Activated CD4-positive, alpha-beta T cell treated with anti-CD3 and anti-CD28 coated beads, Interleukin-10, Interleukin-2, amounts not matched to agents 100 ng/mL and 50 ng/mL, durations not matched to agents 16 hours and 8 hours (primary cell): ENCODE results near the gene SYNE4.

Experiments used
- DNase-seq: peaks from one replicate; pipeline ENCODE4 v3.0.0-alpha.2; 2020

Gene SYNE4

GRCh38 chr19:36025541-36025940 lies 16.9 kb upstream of the SYNE4 start:
- no peak for DNase-seq

GRCh38 chr19:36023432-36023831 lies 14.8 kb upstream of the SYNE4 start:
- no peak for DNase-seq

- DNase-seq = no peak
Observed at GRCh38 chr19:36019061-36019670, 10.6 kb upstream of the SYNE4 start.

- DNase-seq = peak; percentile 100
Observed at GRCh38 chr19:36014012-36014924, 5.7 kb upstream of the SYNE4 start, which contains the start of gene ALKBH6. TSS of gene ALKBH6 (minus strand) at chr19:36014213. CDS start at chr19:36013397, 816 bp downstream.

- DNase-seq = no peak
Observed at GRCh38 chr19:36013280-36014011, 4.8 kb upstream of the SYNE4 start.

- DNase-seq = no peak
Observed at GRCh38 chr19:36010402-36010801, 1.8 kb upstream of the SYNE4 start.

GRCh38 chr19:36009633-36010379 lies 1.2 kb upstream of the SYNE4 start:
- no peak for DNase-seq

- peak; percentile 77 for DNase-seq
Observed at GRCh38 chr19:36009220-36009619, 607 bp upstream of the SYNE4 start.

GRCh38 chr19:36006955-36007354 lies 1.7 kb downstream of the SYNE4 start:
- DNase-seq = no peak

GRCh38 chr19:36003284-36003683 lies 5.3 kb downstream of the SYNE4 start:
- DNase-seq = no peak

GRCh38 chr19:36001605-36002004 lies 7.0 kb downstream of the SYNE4 start:
- no peak for DNase-seq

- DNase-seq = no peak
Observed at GRCh38 chr19:35996777-35997176, 11.8 kb downstream of the SYNE4 start.

GRCh38 chr19:35995048-35995993 lies 13.3 kb downstream of the SYNE4 start, which contains the start of gene SDHAF1:
TSS of gene SDHAF1 (plus strand) at chr19:35995188. CDS start at chr19:35995275, 87 bp downstream.
- peak; percentile 98 for DNase-seq

GRCh38 chr19:35993923-35994598 lies 14.6 kb downstream of the SYNE4 start:
- DNase-seq = no peak

- DNase-seq = no peak
Observed at GRCh38 chr19:35992907-35993765, 15.5 kb downstream of the SYNE4 start.

- DNase-seq = no peak
Observed at GRCh38 chr19:35991731-35992450, 16.7 kb downstream of the SYNE4 start.

- DNase-seq = no peak
Observed at GRCh38 chr19:35990771-35991730, 17.6 kb downstream of the SYNE4 start.

GRCh38 chr19:35990156-35990555 lies 18.5 kb downstream of the SYNE4 start:
- no peak for DNase-seq
